Common myeloid progenitor, CD34-positive (primary cell): ENCODE measurements around the gene LIPG.
"Not testable (repeated sequence)": the region's sequence is repeated elsewhere in the genome, so short reads cannot be mapped to it uniquely, and the experiment has no call there.

Source experiments
- CTCF ChIA-PET: fragments of 350-600 bp; sonication (Branson Sonifier 250); formaldehyde crosslinking; loops from one replicate; lab custom pipeline; 2021; ENCODE audit warnings: antibody characterized with exemption; lab: Charles Lee
- POLR2A ChIA-PET: fragments of 350-600 bp; sonication (Branson Sonifier 250); formaldehyde crosslinking; loops from one replicate; lab custom pipeline; 2021; ENCODE audit warnings: antibody characterized with exemption; lab: Charles Lee
- DNase-seq, 3 donors: peaks; one replicate each; pipeline versions ENCODE4 v3.0.0 to v3.0.0-alpha.2; 2013
- H3K27ac ChIP-seq, 2 experiments: 1 replicate in 1 of 2; 2 replicates in 1 of 2; pipeline ENCODE4 v1.7.0; 2013; ENCODE audit warnings: inconsistent platforms in 2 of 2, low read length in 2 of 2, mild to moderate bottlenecking in 2 of 2, low read depth in 1 of 2, moderate library complexity in 1 of 2; ENCODE audit not compliant: severe bottlenecking in 2 of 2, insufficient read depth in 1 of 2, poor library complexity in 1 of 2
- H3K27me3 ChIP-seq, 5 experiments: replicated peaks in 2 of 5; 1 replicate in 3 of 5; 2 replicates in 2 of 5; pipeline versions ENCODE4 v1.6.1 to v1.7.0; 2013; ENCODE audit warnings: low read length in 4 of 5, mild to moderate bottlenecking in 2 of 5, moderate library complexity in 2 of 5, inconsistent platforms in 1 of 5; ENCODE audit not compliant: insufficient read depth in 5 of 5, control insufficient read depth in 4 of 5
- H3K36me3 ChIP-seq, 4 experiments: 1 replicate in 2 of 4; 2 replicates in 2 of 4; pipeline versions ENCODE4 v1.6.1 to v1.7.0; 2013; ENCODE audit warnings: low read length in 3 of 4, control low read depth in 1 of 4, mild to moderate bottlenecking in 1 of 4; ENCODE audit not compliant: control insufficient read depth in 4 of 4, insufficient read depth in 4 of 4
- H3K4me1 ChIP-seq, 4 experiments: 1 replicate in 3 of 4; 2 replicates in 1 of 4; pipeline versions ENCODE4 v1.6.1 to v1.7.1; 2013; ENCODE audit warnings: low read length in 3 of 4, mild to moderate bottlenecking in 3 of 4, control low read depth in 1 of 4, inconsistent platforms in 1 of 4, moderate library complexity in 1 of 4; ENCODE audit not compliant: control insufficient read depth in 4 of 4, insufficient read depth in 4 of 4; ENCODE audit errors: control extremely low read depth in 1 of 4
- H3K4me3 ChIP-seq, 7 experiments: 1 replicate in 4 of 7; 2 replicates in 3 of 7; pipeline versions ENCODE4 v1.5.1 to v1.7.0; 2013; ENCODE audit warnings: mild to moderate bottlenecking in 7 of 7, low read length in 6 of 7, moderate library complexity in 6 of 7, inconsistent platforms in 2 of 7, low read depth in 2 of 7, control low read depth in 1 of 7; ENCODE audit not compliant: insufficient read depth in 4 of 7, control insufficient read depth in 1 of 7; ENCODE audit errors: extremely low read depth in 1 of 7
- H3K9me3 ChIP-seq, 5 experiments: 1 replicate in 4 of 5; 2 replicates in 1 of 5; pipeline versions ENCODE4 v1.6.1 to v1.7.1; 2013; ENCODE audit warnings: low read length in 4 of 5, mild to moderate bottlenecking in 2 of 5, inconsistent platforms in 1 of 5, low read depth in 1 of 5, moderate library complexity in 1 of 5; ENCODE audit not compliant: control insufficient read depth in 4 of 5, insufficient read depth in 2 of 5; ENCODE audit errors: control extremely low read depth in 1 of 5
- WGBS: methylation state at CpG from one replicate; pipeline ENCODE4 v1.1.5; 2013; ENCODE audit not compliant: insufficient coverage; 5-methylcytosine and 5-hydroxymethylcytosine counted together

LIPG gene

GRCh38 chr18:49519101-49519971, 42.5 kb upstream of the LIPG start:
- ChIA-PET CTCF (interaction anchor here (1.8 kb wide), 1 partner anchor 9 kb away, joined by 8 read pairs; no protein-coding TSS in a partner anchor), POLR2A (no interaction called here)
- H3K27me3 ChIP-seq: no peaks in the 10 kb centered on the region
- 98% methylated on average over 8 of the region's 10 CpGs for WGBS
- peaks cover 0 to 5% (median 0%) of the 10 kb centered on the region in 4 experiments for H3K4me1 ChIP-seq
- H3K4me3 ChIP-seq: no peak overlapping the region
- no peak overlapping the region for H3K27ac ChIP-seq
- H3K9me3 ChIP-seq: no peaks in the 10 kb centered on the region
- H3K36me3 ChIP-seq: no peaks in the 10 kb centered on the region
- no peak for DNase-seq

DNA sequence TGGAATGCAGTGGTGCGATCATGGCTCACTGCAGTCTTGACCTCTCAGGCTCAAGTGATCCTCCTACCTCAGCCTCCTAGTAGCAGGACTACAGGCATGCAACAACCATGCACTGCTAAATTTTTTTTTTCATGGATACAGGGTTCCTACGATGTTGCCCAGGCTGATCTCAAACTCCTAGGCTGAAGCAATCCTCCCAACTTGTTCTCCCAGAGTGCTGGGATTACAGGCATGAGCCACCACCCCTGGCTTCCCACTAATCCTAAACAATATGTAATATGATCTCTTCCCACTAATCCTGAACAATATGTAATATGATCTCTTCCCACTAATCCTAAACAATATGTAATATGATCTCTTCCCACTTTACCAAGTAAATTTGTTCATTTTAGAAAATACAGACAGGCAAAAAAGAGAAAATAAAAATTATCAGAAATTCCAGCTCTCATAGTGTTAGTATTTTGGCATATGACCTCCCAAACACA, 41.2 kb upstream of the LIPG start:
- Histone ChIP-seq H3K4me1 (peaks cover 0 to 1% (median 0%) of the 10 kb centered on the region in 4 experiments), H3K9me3 (no peaks in the 10 kb centered on the region), H3K4me3 (no peak overlapping the region), H3K27ac (no peak overlapping the region), H3K36me3 (no peaks in the 10 kb centered on the region), H3K27me3 (peaks cover 0 to 1% (median 0%) of the 10 kb centered on the region in 5 experiments)
- ChIA-PET CTCF (no interaction called here), POLR2A (no interaction called here)
- no peak for DNase-seq
- WGBS: 100% methylated on average over 2 of the region's 2 CpGs

DNA sequence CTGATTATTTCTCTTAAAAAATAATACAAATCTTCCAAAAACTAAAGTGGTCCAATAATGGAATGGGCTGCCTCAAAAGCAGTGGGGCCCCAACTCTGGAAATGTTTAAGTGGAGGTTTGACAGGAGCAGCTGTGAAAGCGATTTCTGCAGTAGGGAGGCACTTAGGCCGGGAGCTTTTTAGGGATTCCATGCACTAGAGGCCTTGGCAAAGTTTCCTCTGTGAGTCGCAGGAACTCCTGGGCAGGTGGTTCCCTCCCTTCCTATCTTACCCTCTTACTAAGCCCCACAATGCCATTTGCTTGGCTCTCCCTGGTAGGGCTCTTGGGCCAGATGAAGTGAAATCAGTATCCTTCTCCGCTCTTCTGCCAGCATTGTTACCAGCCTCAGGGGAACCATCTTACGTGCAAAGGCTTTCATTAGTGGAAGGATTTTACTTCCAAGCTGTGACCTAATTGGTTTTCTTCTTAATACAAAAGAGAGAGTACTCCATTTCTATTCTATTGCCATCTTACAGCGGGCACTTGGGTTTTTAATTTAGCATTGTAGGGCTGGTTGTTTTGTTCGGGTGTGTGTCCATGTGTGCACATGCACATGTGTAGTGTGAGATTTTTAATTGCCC, 40.5 kb upstream of the LIPG start:
- Histone ChIP-seq H3K36me3 (no peaks in the 10 kb centered on the region), H3K4me1 (no peaks in the 10 kb centered on the region), H3K9me3 (no peaks in the 10 kb centered on the region), H3K27me3 (peaks cover 0 to 1% (median 0%) of the 10 kb centered on the region in 5 experiments), H3K27ac (no peak overlapping the region), H3K4me3 (no peak overlapping the region)
- 100% methylated on average over 4 of the region's 7 CpGs for WGBS
- no peak for DNase-seq
- ChIA-PET POLR2A (no interaction called here), CTCF (no interaction called here)

DNA sequence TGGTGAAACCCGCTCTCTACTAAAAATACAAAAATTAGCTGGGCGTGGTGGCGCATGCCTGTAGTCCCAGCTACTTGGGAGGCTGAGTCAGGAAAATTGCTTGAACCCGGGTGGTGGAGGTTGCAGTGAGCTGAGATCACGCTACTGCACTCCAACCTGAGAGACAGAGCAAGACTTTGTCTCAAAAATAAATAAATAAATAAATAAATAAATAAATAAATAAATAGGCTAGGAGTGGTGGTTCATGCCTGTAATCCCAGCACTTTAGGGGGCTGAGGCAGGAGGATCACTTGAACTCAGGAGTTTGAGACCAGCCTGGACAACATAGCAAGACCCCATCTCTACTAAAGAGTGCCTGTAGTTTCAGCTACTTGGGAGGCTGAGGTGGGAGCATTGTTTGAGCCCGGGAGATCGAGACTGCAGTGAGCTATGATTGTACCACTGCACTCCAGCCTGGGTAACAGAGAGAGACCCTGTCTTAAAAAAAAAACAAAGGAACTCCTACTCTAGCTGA, 38.2 kb upstream of the LIPG start:
- H3K9me3 ChIP-seq, H3K4me1 ChIP-seq, DNase-seq, H3K4me3 ChIP-seq, POLR2A ChIA-PET, H3K27me3 ChIP-seq, H3K36me3 ChIP-seq, H3K27ac ChIP-seq: not testable (repeated sequence)
- WGBS: 95% methylated on average over 3 of the region's 7 CpGs
- CTCF ChIA-PET: interaction anchor here (0.7 to 1.3 kb wide), 4 partner anchors 9 to 48 kb away, joined by 3 to 4 read pairs (median 3); no protein-coding TSS in a partner anchor

DNA sequence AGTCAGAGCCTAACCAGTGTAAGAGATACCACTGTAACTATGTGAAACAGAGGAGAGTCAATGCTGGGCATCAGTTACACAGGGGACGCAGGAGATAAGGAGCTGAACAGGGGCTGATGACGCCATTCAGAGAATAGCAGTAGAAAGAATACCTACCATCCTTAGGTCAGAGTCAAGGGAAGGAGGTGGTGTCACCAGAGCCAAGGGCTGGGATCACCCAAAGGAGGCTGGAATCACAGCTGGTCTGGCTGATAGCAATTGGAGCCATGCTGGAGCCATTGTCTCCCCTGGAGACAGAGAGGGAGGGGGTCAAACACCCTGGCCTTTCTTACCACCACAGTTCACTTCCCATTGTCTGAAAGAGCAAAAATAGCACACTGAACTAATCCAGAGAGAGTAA, 37.5 kb upstream of the LIPG start:
- no peaks in the 10 kb centered on the region for H3K36me3 ChIP-seq
- DNase-seq: no peak
- H3K27me3 ChIP-seq: peaks cover 0 to 3% (median 1%) of the 10 kb centered on the region in 5 experiments
- no peaks in the 10 kb centered on the region for H3K4me1 ChIP-seq
- H3K9me3 ChIP-seq: no peaks in the 10 kb centered on the region
- WGBS: 90% methylated on average over 2 of the region's 2 CpGs
- H3K4me3 ChIP-seq: no peak overlapping the region
- no peak overlapping the region for H3K27ac ChIP-seq
- POLR2A ChIA-PET: no interaction called here
- CTCF ChIA-PET: interaction anchor here (0.7 to 1.2 kb wide), 3 partner anchors 15 to 47 kb away, joined by 3 read pairs; no protein-coding TSS in a partner anchor

GRCh38 chr18:49524951-49525350, 36.9 kb upstream of the LIPG start:
- POLR2A ChIA-PET: no interaction called here

More at GRCh38 chr18:49524951-49525350, 36.9 kb upstream of the LIPG start:
- H3K4me1 ChIP-seq: no peaks in the 10 kb centered on the region
- no peak overlapping the region for H3K4me3 ChIP-seq
- CTCF ChIA-PET: interaction anchor here (1.2 kb wide), 1 partner anchor 16 kb away, joined by 3 read pairs; no protein-coding TSS in a partner anchor
- H3K27me3 ChIP-seq: peaks cover 0 to 3% (median 1%) of the 10 kb centered on the region in 5 experiments
- no peaks in the 10 kb centered on the region for H3K36me3 ChIP-seq
- no peak overlapping the region for H3K27ac ChIP-seq
- 100% methylated on average over 1 of the region's 2 CpGs for WGBS
- no peaks in the 10 kb centered on the region for H3K9me3 ChIP-seq
- DNase-seq: no peak
